HG03575 (cell line): Measurements from ENCODE around the gene LAMA4.

Experiments
- ATAC-seq: cut with Tn5 transposase; IDR thresholded peaks from one replicate; pipeline ENCODE4 v1.9.1; 2021; ENCODE audit not compliant: unreplicated experiment, insufficient number of reproducible peaks, low FRiP score; ENCODE audit errors: extremely low read depth

Gene LAMA4

DNA sequence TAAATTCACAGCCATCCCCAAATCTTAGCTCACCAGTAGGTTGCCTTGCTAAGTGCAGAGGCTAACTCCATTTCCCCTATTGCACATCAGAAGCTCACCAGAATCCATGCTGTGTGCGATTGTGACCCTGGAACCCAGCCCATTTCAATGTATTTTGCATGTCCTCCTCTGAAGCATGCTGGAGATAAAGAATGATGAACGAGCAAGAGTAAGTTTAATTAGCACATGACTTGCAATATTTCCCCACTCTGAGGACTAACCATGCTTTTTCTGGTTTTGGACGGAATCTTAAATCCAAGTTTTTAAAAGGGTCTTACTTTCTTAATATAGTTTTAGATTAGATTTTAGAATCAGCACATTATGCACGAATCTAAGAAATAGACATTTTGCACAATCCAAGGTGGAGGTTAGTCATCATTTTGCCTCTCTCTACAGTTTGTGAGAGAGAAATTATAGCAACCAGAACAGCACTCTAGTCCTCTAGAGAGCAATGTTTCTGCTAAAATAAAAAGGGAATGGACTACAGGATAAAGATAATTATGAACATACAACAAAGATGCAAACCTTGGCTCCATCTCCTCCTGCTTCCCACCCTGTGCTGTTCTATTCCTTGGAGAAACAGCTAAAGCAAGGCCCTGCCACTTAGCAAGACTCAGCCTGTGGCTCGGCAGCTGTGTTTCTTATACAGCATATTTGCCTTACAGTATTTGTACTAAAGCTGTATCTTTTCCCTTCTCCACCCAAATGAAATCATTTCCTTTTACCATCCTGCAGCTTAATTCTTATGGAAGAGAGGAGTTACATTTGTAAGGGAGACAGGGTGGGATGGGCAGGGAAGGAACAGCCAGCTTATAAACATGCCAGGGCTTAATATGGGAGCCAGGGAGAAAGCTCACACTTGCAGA, 24.9 kb upstream of the LAMA4 start:
- ATAC-seq = no peak

DNA sequence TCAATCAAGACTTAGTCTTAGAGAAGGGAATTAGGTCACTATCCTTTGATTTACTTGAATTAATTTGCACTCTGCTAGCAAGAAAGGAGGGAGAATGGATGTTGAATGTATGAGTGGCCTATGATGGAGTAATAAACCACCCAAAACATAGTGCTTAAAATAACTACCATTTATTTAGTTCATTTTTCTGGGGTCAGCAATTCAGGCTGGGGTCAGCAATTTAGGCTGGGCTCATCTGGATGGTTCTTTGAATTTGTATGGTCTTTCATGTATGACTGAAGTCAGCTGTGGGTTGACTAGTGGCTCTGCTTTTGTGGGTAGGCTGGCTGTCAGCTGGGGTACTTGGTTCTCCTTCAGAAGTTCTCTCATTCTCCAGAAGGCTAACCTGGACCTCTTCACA, 21.0 kb upstream of the LAMA4 start:
- no peak for ATAC-seq

DNA sequence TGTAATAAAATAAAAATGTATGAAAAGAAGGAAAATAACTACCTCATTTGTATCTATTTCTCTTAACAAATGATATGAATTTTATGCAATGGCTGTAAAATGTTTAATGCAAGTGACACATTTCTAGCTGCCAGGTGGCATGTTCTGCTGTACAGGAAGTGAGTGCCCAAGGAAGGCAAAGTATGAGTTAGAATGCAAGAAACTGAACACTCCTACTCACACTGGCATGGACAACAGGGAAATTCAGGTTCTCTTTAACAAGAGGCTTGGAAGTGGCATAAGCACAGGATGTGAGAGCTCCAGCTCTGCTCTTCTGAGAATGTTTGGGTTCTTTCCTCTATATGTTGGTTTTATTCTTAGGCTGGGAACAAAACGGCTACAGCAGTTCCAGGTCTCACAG, 20.4 kb upstream of the LAMA4 start:
- ATAC-seq = no peak

DNA sequence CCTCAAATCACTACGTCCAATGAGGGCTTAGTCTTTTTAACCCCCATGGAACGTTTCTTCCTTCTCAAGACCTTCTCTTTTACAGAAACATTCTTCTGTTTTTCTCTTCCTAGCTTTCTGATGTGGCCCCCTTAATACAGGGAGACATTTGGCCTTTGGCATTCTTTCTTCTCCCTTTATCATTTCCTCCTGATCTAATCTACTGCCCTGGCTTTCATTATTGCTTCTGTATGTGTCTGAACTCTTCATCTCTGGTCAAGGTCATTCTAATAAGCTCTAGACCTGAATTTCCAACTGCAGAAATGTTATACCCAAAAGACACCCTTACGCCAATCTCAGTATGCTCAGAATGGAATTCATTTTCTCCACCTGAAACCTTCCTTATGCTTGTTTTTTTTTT, 18.4 kb upstream of the LAMA4 start:
- no peak for ATAC-seq

DNA sequence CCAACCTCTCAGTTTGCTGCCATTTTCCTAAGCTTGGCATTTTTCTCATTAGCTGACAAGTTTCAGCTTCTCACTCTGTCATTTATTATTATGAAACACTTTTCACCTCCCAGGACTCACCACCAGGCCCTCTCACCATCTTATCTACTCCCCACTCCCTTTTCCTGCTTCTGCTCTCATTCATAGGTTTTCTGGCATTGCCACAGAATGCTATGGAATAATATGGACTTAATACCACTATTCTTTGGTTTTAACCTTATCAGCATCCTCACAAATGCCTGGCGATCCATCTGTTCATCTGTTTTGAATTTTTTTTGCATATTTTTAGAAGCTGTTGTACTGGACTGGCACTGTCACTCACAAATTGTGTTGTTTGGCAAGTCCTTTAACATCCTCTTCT, 16.4 kb upstream of the LAMA4 start:
- no peak for ATAC-seq

DNA sequence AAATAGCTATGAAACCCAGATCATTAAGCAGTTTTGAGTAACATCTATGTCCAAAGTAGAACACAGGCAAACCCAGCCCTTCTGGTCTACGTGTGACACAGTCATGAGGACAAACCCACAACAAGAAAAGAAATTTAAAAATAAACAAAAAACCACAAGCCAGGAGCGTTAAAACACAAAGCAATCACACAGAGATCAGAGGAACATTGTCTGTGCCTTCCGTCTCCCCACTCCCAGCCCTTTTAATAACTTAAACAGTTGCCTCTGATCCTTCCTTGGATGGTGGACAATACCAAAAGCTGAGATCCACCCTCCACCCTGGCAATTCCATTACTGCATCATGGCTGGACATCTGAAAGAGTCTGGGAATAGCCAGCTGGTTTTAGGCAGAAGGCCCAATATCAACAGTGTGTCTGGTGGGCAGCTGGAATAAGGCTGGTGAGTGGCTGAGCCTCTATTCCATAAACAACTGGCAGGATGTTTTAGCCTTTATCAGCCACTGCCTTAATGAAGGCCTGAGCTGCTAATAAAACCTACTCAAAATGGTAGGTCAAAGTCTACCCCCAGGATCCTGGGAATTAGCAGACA, 15.7 kb upstream of the LAMA4 start:
- ATAC-seq = no peak

DNA sequence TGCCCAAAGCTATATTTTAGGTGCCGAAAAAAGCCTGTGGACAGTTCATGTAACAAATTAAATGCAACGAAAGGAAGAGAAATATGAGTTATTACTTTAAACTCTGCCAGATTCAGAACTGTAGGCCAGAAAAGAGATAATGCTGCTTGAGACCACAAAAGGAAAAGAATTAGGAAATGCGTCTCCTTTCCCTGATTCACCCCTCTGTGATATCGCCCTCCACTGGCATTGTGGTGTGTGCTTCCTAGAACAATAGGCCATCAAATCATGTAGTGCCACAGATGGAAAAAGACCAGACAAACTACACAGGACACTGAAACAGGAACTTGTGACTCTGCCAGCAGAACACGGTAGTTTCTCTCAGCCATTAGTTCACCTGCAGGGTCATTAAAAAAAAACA, 14.7 kb upstream of the LAMA4 start:
- ATAC-seq = no peak

DNA sequence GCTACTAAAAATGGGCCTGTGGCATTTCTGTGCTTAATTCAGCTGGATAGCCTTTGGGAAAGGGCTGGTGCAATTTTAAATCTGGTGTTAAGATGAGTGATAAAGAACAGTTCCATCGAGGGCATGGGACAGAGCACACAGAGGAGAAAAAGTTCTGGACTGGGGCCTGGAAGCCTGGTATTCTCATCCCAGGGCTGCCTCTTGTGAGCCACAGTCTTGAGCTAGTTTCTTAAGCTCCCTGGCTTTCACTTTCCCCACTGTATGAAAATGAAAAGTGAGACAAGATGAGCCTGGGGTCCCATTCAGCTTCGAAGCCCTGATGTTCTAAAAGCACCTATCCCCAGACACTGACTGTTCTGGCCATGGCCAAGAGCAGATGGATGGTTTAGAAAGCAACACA, 14.3 kb upstream of the LAMA4 start:
- no peak for ATAC-seq

DNA sequence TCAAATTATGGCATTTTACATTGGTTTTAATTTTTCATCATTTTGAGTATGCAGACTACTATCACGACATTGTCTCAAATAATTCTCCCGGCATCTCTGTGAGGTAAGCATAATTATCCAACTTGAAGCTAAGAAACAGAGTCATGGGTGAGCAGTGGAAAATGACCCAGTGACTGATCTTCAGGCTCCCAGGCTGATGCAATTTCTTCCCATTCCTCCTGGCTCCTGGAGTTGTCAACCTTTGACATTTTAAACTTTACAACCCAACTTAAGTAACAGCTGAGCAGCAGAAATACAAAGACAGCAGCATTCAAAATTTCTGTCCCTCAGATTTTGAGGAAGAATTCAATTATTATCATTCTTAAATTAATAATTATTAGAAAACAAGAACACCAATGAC, 13.7 kb upstream of the LAMA4 start:
- ATAC-seq = no peak

DNA sequence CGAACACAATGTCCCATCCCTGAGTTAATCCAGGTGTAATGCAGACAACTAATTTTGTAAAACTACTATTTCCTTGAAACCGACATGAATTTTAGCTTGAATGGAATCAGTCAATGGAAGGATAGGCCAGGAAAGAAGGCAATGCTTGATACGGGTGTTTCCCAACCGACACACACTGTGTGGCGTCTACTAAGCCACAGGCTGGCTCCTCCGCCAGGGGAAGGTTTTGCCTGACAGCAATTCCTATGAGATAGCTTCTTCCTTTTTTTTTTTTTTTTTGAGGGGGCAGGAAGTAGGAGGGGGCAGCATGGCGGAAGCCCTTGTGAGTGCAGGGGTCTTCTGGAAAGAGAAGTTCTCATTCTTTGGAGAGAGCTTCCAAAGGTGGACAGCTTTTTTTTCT, 12.0 kb upstream of the LAMA4 start:
- ATAC-seq = no peak

DNA sequence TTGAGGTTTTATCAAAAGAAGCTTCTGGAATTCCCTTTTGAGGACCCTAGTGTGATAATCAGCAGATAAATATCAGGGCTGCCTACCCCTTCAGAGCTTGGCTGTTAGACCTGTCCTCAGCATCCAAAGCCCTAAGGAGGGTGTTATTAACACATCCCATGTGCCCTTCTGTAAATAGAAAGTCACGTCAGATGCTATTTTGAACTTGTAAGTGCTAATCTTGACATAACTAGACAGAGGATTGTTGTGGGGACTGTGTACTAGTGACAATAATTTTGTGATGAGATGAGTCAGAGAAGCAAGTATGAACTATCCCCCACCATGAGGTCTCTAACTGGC, 4.9 kb upstream of the LAMA4 start:
- no peak for ATAC-seq

DNA sequence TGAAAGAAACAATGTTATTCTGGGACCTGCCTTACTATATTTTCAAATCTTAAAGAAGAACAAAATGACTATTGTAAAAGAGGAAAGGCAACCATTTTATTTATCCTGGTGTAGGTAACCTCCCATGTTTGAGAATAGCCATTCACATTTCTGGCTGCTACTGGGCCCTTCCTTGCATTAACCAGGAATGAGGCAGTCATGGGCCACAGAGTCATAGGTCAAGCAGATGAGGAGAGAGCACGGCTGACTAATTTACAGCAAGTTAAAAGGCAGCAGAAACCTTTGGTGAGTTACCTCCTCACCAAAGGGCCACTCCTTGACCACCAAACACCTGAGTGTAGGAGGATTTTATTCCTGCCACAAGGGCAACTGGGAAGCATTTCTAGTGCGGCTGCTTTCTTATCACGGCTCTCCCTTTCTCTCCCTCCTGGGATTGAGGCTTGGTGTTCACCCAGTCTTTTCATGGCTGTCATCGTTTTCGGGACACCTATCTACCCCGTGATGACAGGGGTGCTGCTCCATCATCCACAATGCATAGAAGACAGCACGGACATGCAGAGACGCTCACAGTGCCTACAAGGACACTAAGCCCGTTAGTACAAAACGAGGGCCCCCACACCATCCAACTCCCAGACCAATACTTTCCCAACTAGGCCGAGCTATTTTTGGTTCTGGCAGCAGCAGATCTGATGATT, 4.4 kb upstream of the LAMA4 start:
- ATAC-seq = no peak

DNA sequence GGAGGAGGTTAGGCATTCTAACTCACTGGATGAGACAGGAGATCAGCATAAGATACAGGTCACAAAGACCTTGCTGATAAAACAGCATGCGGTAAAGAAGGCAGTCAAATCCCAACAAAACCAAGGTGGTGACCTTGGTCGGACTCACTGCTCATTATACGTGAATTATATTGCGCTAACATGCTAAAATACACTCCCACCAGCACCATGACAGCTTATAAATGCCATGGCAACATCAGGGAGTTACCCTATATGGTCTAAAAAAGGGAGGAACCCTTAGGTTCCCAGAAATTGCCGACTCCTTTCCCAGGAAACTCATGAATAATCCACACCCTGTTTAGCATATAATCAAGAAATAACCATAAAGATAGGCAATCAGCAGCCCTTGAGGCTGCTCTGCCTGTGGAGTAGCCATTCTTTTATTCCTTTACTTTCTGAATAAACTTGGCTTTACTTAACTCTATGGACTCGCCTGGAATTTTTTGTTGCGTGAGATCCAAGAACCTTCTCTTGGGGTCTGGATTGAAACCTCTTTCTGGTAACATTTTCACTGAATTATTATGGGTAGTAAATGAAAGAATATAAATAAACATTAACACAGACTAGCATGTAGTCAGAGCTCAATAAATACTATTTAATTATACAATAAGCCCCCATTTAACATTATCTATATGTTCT, 3.0 kb upstream of the LAMA4 start:
- no peak for ATAC-seq

DNA sequence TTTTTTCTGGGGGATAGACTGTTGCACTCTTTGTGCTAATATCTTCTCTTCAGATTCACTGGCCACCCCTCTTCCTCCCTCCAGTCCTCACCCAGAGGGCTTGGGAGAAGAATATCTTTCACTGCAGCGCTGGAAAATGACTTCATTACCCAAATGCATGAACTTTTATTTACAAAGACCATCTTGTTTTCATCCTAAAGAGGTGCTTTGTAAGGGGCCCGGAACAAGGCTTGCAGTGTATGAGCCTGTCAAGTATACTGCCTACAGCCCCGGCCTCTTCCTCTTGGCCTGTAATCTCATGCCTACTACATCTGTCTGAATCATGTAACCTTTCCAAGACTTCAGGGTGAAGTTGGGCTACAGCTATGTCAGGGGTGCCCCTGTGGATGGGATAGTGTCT, 554 bp upstream of the LAMA4 start:
- ATAC-seq = no peak

DNA sequence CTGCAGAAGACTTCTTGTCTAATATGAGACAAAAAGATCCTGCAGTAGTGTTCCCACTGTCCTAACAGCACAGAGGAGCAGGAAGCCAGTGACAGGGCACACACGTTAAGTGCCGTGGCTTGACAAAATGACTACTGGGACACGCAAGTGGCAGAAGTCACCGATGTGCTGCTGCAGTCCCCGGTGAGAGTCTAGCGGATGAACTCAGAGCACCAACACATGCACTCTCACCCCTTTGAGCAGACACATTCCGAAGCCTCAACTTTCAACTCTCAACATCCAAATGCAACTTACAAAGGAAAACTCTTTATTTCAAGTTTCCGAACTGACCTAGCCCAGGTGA, 898 bp downstream of the LAMA4 start:
- ATAC-seq = no peak

DNA sequence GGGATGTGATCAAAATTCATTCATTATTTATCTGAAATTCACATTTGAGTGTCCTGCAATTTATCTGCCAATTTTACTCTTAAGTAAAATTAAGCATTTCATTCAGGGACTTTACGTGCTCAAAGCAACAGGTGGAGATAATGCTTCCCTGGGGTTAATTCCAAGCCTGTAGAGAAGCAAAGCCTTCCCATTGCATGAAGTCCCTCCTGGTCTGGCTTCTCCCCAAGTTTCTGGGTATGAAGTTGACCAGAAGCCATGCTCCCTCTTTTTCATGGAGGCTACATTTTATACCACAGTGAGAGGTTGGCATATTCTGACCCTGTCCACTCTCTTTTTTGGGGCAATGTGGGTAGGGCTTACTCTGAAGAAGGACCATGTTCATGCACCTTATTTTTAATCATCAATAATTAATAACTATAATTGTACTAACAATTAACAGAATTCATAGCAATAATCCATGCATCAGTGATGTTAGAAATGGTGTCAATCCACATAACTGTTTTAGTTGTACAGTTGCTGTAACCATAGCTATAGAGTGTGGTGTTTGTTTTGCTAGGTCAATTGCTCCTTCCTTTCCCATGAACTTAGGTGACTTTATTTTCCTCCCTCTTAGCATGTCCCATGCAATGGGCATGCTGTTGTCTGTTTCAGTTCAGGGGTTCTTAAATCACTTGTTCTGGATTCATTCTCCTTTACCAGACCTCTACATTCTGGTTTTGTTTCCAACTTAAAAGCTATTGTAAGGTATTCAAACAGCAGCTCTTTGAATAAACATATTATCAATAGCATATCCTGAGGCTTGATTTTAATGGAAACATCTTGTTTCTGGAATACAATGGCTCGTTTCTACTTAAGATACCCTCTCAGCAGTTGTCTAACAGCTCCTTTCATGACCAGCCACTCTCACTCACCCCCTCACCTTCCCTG, 1.5 kb downstream of the LAMA4 start:
- no peak for ATAC-seq

DNA sequence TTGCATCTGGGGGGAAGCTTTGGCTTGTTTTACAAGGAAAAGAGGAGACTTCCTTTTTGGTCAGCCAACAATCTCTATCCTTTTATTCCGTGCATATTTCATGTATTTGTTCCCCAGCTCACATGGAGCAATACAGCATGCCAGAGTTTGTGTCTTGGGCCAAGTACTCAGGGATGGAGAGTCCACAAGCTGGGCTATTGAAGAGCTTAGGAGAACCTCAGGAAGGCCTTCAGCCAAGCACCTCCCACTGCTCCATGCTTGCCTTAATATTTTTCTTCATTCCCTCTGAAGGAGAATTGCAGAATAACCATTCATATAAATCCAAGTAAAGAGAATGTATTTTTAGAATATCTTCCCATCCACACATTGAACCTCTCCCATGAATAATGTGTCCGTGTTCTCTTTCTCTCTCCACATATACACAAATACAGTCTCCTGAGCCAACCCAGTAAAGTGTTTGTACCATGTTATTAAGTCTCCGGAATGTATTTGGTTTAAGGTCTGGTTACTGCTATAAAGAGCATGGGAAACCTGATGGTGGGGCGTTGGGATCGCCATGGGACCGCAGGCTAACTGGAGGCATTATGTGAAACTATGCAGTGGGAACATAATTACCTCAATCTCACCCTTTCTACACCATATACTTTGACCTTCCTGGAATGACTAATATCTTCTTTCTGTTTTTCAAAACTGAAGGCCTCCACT, 3.0 kb downstream of the LAMA4 start:
- ATAC-seq = no peak

DNA sequence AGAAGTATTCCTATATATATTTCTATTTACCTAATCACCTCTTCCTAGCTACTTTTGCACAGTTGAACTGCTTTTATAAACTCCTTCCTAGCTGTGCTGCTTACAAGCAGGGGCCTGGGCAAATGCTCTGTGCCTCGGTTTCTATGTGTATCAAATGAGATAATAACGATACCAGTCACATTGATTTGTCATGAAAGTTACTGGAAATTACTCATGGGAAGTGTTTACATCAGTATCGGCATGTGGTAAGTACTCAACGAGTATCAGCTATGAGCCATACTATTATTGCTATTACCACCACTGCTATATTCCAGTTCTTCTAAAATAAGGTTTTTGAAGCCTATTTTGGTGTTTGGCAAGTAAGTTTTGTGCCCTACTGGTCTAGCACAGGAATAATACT, 4.9 kb downstream of the LAMA4 start:
- no peak for ATAC-seq
